GOT3 (cell line): Measurements from ENCODE around the gene TMEM222.

Source experiments
- DNase-seq: peaks from one replicate; lab custom pipeline; 2025; ENCODE audit warnings: mixed read lengths; lab: John Stamatoyannopoulos, UW

Gene TMEM222

GRCh38 chr1:27342391-27342777, 20.4 kb downstream of the TMEM222 start:
- no peak for DNase-seq

- DNase-seq: no peak
Measured at GRCh38 chr1:27342778-27343638, 21.0 kb downstream of the TMEM222 start.

- DNase-seq: no peak
Measured at GRCh38 chr1:27343639-27344025, 21.7 kb downstream of the TMEM222 start.

- no peak for DNase-seq
Measured at GRCh38 chr1:27345272-27345671, 23.3 kb downstream of the TMEM222 start.

GRCh38 chr1:27346357-27346756, 24.4 kb downstream of the TMEM222 start:
- no peak for DNase-seq

GRCh38 chr1:27346991-27347624, 25.1 kb downstream of the TMEM222 start:
- no peak for DNase-seq

GRCh38 chr1:27348861-27349783, 27.2 kb downstream of the TMEM222 start:
- no peak for DNase-seq

GRCh38 chr1:27349784-27350662, 28.1 kb downstream of the TMEM222 start:
- no peak for DNase-seq

- no peak for DNase-seq
Measured at GRCh38 chr1:27350663-27351540, 28.9 kb downstream of the TMEM222 start.

- DNase-seq: no peak
Measured at GRCh38 chr1:27351541-27352107, 29.7 kb downstream of the TMEM222 start.

- DNase-seq: no peak
Measured at GRCh38 chr1:27353166-27353565, 31.2 kb downstream of the TMEM222 start.

GRCh38 chr1:27353629-27354028, 31.7 kb downstream of the TMEM222 start:
- no peak for DNase-seq

- DNase-seq: no peak
Measured at GRCh38 chr1:27355683-27356082, 33.7 kb downstream of the TMEM222 start.

GRCh38 chr1:27356277-27356618, 34.3 kb downstream of the TMEM222 start:
- no peak for DNase-seq

GRCh38 chr1:27356619-27357280, 34.8 kb downstream of the TMEM222 start:
- no peak for DNase-seq

GRCh38 chr1:27357281-27358037, 35.5 kb downstream of the TMEM222 start:
- no peak for DNase-seq

- DNase-seq: no peak
Measured at GRCh38 chr1:27358038-27358927, 36.3 kb downstream of the TMEM222 start.

- no peak for DNase-seq
Measured at GRCh38 chr1:27358928-27359313, 37.0 kb downstream of the TMEM222 start.
